KG1 (cell line): Measurements from ENCODE around the gene S100A11.

Source experiments
- DNase-seq: peaks from one replicate; lab custom pipeline; 2025; lab: John Stamatoyannopoulos, UW

S100A11 gene

DNA sequence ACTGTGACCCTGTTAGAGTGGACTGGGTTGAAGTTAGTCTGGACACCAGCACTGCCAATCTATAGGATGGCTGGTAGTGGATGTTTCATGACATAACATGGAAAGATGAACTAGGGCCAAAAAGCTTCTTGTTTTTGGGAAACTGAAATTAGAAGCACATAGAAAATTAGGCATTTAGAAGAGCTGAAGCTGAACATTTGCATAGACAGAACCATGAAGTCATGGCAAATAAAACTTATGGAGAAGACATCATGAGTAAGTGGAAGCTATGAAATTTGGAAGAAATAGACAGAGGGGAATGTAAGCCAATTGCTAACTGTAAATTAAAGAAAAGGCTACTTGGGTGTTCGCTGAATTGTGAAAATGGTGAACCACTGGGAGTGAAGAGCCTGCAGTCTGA lies 2.7 kb upstream of the S100A11 start:
- no peak for DNase-seq

DNA sequence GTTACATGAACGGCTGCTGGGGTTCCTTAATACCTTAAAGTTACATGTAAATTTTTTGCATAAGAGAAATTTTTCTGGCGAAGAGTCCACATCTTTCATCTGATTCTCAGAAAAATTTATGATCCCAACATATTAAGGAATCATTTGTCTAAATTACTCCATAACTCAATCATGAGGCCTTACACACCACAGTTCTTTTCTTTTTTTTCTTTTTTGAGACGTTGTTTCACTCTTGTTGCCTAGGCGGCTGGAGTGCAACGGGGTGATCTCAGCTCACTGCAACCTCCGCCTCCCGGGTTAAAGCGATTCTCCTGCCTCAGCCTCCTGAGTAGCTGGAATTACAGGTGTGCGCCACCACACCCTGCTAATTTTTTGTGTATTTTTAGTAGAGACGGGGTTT lies 2.1 kb upstream of the S100A11 start:
- no peak for DNase-seq

DNA sequence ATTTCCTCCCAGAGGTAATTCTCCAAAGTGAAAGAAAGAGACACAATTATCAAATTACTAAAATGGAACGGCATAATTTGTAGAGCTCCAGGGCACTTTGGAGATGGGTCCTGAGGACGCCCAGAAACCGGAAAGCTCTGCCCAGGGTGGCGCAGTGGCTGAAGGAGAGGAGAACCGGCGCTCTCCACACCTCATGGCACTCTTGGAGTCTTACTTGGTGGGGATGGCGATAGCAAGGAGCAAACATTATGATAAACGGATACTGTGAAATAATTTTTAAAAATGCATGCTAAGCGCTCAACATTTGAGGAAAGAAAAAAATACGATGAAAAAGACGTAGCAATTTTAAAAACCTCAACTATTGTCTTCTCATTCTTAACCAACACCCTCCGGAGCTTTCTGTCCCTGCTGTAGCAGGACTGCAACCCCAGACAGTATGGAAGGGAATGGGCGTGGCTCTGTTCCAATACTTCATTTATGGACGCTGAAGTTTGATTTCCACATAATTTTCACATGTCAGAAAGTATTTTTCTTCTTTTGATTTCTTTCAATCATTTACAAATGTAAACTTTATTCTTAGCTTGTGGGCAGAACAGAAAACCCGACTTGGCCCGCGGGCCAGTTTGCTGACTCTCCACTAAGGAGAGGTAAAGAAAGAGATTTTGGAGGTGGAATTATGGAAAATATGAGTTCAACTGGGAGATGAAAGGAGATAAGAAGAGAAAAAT lies 1.1 kb downstream of the S100A11 start:
- DNase-seq, result peak; percentile 22

DNA sequence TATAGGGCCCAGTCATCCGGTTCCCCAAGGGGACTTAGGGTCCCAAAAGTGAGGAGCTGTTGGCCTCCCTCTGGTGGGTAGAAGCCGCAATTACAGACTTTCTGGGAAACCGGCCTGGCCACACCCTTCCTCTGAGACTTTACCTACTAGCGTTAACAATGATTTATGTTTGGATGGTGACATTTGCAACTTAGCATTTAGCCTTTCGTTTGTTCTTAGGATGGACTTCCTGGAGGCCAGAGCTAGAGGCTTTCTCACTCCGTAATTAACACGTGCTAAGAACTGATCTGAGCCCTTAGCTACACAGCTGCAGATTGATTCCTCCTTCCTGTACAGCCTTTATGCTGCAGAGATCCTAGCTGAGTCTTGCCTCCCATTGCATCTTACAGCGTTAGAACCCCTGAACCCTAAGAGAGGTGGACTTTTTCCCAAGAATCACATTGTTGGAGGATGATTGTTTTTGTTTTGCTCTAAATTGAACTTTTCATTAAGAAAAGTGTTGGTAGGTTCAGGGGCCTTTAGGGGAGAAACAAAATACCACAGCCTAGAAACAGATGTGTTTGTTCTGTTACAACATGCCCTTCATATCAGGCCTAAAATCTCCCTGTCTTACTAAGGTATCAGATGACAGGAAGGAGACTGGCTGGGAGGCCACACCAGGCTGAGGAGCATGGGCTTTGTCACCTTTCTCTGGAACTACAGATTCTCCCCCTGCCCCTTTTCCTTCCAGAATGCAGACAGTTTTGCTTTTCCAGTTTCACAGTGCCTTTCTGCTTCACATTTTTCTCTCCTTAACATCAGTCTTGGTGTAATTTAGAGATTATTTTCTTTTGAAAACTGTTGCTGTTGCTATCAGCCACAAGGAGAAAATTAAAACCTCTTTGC lies 1.9 kb downstream of the S100A11 start:
- peak; percentile 76 for DNase-seq

DNA sequence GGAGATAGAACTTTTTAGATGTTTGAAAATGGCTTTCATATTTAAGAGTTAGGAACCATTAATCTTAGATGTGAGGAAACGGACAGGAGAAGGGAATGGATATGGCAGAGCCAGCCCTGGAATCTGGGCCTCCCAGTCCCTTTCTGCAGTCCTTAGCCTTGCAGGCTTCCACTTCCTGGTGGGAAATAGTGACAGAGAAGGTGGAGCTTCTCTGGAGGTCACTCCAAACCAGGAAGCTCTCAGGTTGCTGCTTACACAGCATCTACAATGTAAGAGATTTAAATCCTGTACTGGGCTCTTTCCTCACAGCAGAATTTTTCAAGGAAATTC lies 2.5 kb downstream of the S100A11 start:
- DNase-seq, result no peak

DNA sequence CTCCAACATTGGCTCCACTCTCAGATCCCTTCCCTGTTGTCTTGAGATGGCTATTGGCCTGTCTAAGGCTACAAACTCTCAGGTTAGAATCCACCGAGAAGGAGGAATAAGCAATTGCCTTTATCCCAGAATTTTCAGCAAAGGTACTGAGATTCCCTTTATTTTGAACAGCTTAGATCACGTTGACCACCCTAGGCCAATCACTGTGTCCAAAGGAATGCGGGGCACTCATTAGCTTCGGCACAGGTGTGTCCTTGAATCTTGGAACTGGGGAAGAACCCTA lies 6.9 kb downstream of the S100A11 start:
- no peak for DNase-seq

DNA sequence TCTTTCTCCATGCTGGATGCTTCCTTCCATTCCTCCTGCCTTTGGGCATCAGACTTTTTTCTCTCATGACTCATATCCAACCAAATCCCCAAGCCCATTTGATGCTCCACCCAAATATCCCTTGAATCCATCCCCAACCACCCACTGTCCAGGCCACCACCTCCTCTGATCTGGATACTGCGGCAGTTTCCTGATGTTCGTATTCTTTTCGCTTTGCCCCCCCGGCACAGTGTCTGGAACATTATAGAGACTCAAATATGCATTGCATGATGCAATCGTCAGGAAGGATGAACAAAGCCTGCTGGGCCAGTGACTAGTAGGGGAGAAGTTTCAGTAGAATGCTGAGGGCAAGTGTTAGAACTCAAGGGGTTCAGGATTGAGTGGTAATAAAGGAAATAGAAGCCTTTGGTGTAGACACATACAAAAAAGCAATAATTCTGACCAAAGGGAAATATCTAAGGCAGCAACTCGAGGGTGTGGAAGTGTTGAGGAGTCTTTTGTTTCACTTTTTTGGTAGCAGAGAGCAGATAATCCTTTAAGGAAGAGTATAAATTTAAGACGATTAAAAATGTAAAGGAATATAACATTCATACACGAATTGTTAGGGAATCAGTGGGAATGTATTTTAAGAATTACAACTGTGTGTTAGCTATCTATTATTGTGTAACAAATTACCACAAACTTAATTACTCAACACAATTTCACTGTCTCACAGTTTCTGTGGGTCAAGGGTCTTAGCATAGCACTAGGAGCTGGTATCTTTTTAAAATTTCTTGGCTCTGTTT lies 7.5 kb downstream of the S100A11 start:
- no peak for DNase-seq

DNA sequence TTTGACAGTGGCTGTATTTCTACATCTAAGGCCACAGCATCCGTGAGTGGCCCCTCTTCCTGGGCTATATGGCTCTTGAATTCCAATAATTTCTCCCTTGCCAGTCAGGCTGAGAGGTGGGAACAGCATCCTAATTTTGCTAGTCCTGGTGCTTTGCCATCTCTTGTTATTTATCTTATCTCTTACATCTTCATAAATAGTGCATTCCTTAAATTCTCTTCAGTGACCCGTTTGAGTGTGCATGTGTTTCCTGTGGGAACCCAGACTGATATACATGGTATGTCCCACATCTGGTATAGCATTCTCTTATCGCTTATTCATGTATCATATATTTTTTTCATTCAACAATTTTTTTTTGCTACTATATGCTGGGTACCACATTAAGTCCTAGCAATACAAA lies 9.9 kb downstream of the S100A11 start:
- no peak for DNase-seq

DNA sequence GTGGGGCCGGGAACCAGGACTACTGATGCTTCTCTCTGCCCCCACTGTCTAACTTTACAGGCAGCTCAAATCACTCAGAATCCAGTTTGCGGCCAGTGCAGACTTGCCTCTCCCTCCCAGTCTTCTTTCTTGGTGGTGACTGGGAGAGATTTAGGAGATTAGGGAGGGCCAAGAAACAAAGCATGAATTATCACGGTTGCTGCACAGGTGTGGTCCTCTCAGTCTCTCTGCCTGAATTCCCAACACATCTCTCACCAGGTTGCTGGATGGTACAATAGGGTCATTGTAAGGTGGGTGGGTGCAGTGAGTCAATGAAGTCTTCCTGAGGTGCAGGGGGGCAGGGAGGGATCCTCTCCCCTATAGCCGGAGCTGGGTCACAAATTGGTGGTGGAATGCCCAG lies 12.6 kb downstream of the S100A11 start:
- DNase-seq, result no peak

DNA sequence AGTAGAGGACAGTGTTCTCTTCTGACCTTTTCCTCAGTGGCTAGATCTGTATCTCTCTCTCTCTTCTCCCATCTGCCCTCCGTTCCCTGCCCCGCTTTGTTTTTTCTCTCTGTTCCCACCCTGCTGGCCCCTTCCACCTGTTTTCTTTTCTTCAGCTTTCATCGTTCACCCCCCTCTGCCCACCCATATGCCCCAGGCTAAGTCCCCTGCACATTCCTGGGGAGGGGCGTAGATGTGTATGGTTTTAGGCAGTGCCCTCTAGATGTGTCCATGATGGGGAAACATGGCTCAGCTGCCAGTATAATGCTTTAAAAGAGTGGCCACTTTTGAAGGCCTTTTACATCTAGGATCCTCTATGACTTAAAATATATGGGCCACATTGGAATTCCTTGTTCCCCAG lies 13.6 kb downstream of the S100A11 start:
- no peak for DNase-seq

DNA sequence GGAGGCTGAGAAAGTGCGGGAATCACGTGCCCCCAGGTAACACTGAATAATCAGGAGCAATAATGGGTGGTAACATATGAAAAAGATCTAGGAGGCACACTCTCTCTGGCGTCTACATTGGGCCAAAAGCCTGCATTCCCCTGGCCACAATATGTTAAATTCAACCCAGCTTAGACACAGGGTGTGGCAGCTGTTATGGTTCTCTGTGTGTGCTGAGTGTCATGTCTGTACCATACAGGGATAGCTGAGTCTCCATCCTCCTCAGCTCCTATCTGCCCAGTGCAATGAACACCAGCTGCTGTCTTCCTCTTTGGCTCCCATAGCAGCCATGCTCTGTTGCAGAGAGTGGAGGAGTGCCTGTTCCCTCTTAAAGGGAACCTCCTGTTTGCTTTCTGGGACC lies 14.3 kb downstream of the S100A11 start:
- DNase-seq, result no peak

DNA sequence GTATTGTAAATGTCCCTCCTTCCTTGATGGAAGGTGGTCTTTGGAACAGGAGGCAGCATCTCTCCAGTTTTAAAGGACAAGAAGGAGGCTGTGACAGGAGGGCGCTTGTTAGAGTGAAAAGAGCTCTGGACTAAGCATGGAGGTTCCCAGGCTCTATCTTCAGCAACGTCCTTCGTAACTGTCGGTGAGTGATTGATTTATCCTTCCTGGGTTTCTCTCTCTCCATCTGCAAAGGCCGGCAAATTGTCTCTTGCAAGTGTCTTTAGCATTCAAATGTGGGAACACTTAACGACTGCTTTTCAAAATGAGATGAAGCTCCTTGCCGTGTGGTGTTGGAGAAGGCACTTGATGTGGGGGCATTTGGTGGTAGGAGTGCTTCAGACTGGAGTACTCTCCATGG lies 15.2 kb downstream of the S100A11 start:
- DNase-seq, result no peak

DNA sequence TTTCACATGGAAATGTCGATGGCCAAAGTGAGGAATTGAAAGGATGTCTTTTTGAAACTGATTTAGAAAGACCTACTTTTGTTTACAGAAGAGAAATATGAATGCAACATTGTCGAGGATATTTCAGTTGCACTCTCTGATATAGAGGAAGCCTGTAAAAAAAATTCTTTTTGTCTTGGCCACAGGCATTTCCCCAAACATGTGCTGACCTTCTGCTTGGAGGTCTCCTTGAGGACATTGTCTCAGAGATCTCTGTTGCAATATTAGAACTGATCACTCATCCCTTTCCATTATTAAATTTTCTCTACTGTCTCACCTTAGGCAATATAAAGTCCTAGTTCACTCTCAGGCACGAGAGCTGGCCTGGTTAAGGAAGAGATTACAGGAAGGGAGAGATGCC lies 16.0 kb downstream of the S100A11 start:
- no peak for DNase-seq

DNA sequence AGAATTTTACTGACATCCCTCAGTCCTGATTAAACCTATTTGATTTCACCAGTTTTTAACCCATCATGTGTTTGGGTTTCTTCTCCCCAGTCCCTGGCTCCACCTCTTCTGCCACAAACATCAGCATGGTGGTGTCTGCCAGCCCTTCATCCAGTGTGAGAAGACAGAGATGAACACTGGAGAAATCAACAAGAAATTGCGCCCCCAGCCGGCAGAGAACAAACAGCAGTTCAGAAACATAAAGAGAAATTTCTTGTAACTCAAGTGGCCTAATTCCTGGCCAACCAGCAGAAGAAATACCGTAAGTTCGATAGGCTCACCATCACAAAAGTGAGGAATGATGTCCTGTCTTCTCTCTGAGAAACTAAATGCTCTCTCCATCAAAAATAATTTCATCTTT lies 18.3 kb downstream of the S100A11 start:
- no peak for DNase-seq

DNA sequence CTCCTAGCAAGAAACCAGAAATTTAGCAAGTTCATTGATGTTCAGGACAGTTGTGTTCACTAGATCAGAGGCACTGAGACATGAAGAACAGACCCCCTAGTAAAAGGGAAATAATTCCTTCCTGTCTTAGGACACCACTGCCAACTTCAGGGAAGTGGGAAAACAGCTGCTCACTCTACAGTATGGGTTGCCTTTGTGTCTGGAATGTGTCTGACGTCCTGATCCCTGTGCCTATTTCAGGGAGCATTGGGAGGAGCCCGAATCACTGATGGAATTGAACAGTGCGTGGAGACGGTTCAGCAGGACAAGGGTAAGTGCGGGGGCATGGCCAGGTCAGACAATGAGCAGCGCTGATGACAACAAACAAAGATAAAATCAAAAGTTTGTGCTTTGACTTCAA lies 21.0 kb downstream of the S100A11 start:
- DNase-seq, result no peak

DNA sequence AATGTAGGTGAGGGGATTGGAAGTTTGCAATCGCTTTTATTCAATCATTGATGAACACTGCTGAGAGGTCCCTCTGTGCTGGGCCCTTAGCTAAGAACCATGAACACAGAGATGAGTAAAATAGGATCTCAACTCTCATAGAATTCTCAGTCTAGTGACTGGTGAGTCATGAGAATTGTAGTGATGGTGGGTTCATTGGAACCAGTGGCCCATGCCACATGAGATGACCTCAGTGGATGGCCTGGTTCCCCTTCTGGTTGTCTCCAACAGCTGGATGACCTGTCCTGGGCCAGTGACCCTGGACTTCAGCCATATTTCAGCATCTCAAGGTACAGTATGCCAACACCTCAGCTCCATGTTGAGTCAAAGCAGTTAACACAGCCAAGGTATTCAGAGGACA lies 21.9 kb downstream of the S100A11 start:
- DNase-seq, result no peak

DNA sequence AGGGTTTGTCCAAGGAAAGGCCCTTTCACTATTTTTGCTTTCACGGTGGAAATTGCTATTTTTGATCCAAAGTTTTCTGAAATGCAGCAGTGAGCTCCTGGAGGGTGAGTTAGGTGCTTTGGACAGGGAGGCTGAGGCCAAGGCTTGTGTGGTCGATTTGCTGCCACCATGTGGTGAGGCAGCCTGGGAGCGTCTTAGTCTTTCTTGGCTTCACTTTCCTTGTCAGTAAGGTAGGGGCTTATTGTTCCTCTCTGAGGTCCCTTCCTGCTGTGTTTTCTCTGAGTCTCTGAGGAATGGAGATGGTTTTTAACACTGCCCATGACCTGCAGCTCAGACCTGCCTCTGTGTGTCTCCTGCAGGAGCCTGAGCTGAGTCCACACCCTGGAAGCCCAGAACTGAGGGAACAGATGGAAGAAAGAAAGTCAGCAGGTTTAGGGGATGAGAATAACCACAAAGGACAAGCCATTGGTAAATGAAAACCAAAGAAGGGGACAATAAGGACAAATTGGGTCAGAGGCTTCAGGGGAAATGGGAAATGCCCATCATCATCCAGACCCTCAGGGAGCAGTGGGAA lies 23.1 kb downstream of the S100A11 start:
- DNase-seq, result peak; percentile 35

DNA sequence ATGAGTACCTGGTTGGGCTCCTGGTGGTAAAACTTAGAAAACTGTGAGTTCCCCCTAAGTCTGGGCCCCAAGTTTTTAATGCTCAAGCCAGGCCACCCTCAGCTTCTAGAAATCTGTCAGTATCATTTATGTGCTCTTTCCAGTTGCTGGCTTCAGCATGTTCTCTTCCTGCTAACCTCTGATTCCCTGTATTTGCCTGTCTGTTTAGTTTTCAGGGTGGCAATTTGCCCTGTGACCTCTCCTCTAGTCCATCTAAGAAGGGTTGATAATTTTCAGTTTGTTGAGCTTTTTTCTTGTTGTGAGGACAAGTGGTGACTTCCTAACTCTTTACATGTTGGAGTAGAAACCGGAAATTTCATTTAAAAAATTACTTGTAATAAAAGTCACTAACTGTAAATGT lies 27.1 kb downstream of the S100A11 start:
- no peak for DNase-seq

DNA sequence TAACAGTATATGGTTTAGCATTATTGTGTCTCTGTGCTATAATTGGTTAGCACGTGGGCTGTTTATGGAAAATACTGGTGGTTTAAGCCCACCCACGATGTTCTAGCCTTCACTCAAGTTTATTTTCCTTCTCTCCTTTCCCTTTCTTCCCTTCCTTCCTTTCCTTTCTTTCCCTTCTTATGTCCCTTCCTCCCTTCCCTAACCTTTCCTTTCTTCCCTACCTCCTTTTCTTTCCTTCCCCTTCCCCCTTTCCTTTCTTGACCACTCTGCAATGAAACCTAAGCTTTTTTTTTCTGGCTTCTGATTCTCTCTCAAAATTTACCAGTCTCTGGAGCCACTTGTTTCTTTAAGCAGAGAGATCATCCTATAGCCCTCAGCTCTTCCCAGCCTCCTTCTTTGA lies 29.8 kb downstream of the S100A11 start:
- DNase-seq, result no peak

DNA sequence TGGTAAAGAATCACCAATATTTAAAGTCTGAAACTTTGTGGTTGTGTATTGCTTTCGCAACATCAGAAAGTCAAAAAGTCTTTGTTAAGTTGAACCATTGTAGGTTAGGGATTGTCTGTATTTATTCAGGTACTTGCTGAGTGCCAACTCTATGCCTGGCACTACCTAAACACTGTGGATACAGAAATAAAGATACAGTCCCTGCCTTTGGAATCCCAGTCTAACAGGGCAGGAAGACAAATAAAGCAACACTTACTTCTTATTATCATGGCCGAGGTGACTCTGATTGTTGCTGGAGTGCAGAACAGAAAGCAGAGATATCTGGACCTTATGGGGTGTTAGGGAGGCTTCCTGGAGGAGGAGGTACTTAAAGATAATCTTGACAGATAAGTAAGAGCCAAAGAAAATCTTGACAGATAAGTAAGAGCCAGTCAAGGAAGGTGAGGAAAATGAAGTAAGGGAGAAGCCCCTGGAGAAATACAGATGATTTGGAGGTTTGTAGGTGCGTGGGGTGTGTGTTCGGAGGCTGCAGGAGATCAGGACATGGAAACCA lies 31.4 kb downstream of the S100A11 start:
- DNase-seq, result no peak

DNA sequence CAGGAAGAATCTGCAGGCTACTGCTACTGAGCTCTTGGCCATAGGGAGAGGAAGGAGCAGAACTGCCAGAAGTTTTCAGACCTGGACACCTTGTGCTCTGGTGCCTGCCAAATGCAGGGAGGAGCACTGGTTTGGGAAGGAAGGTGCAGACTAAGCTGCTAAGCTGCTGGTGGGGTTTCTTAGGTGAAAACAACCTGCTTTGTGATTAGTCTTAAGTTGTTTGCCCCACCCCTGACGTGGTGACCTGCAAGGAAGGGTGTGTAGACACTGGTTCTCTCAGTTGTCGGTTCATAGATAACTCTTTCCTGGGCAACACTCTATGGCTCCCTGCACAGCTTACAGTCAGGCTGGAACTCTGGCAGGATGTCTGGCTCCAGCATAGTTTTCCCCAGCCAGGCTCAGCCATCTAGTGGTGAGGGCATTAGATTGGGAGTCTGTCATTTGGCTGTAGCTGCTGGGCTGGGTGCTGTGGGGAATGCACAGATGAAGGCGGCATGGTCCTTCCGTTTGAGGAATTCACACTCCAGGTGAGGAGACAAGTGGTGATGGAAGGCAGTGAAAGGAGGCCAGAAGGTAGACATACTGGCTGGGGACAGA lies 32.9 kb downstream of the S100A11 start:
- DNase-seq, result no peak

DNA sequence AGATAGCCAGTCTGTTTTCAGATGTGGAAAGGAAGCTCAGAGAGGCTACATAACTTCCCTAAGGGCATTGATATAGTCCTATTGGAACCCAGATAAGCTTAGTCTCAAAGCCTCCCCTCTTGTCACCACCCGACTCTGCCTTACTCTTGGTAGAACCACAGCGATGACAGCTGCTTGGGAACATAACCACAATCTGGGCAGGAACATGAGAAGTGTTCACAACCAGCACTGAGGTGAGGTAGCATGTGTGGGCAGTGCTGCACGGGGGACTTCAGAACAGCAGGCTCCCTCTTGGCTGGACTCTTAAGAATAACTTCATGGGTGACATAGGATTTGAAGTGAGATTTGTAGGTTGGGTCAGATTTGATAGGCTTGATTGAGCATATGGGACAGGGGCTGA lies 33.8 kb downstream of the S100A11 start:
- no peak for DNase-seq
